Measurements from ENCODE around the gene IGLL1.
"Not testable (repeated sequence)": the region's sequence is repeated elsewhere in the genome, so short reads cannot be mapped to it uniquely, and the experiment has no call there.

The IGLL1 gene

GRCh38 chr22:23579870-23580575 is at the start of gene IGLL1:
Gene IGLL1 (minus strand): TSS chr22:23580290. CDS start chr22:23580190, 100 bp downstream.
- DNase-seq: no peak

DNA sequence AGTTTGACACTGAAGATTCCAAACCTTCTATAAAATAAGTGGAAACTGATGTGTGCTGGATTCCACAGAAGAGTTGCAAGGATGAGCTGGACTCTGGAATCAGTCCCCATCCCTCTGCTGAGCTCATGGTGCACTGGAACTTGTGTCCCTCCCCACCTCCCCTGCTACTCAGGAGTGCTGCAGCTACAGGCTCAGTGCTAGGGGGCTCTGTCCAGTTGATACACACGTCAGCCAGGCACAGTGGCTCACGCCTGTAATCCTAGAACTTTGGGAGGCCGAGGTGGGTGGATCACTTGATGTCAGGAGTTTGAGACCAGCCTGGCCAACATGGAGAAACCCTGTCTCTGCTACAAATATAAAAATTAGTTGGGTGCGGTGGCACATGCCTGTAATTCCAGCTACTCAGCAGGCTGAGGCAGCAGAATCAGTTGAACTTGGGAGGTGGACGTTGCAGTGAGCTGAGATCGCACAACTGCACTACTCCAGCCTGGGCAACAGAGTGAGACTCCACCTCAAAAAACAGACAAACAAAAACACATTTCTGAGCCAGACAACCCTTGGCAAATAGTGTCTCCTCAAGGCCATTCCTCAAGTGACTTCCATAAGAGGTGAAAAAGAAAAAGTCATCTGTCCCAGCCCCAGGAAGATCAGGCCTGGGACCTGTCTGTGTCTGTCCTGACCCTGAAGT is 48.1 kb upstream of the IGLL1 start:
- not testable (repeated sequence) for DNase-seq

GRCh38 chr22:23627401-23628055 is 47.4 kb upstream of the IGLL1 start:
- DNase-seq: not testable (repeated sequence)

GRCh38 chr22:23626286-23626975 is 46.3 kb upstream of the IGLL1 start:
- DNase-seq: no peak

GRCh38 chr22:23622634-23623033 is 42.5 kb upstream of the IGLL1 start:
- DNase-seq: no peak

GRCh38 chr22:23621916-23622315 is 41.8 kb upstream of the IGLL1 start:
- not testable (repeated sequence) for DNase-seq

GRCh38 chr22:23621082-23621780 is 41.1 kb upstream of the IGLL1 start:
- no peak for DNase-seq

- DNase-seq: no peak
These were observed 33.3 kb upstream of the IGLL1 start for GRCh38 chr22:23613193-23613972.

- DNase-seq: no peak
These were observed 30.1 kb upstream of the IGLL1 start for GRCh38 chr22:23609983-23610781.

- no peak for DNase-seq
These were observed 28.5 kb upstream of the IGLL1 start for GRCh38 chr22:23608583-23608982.

DNA sequence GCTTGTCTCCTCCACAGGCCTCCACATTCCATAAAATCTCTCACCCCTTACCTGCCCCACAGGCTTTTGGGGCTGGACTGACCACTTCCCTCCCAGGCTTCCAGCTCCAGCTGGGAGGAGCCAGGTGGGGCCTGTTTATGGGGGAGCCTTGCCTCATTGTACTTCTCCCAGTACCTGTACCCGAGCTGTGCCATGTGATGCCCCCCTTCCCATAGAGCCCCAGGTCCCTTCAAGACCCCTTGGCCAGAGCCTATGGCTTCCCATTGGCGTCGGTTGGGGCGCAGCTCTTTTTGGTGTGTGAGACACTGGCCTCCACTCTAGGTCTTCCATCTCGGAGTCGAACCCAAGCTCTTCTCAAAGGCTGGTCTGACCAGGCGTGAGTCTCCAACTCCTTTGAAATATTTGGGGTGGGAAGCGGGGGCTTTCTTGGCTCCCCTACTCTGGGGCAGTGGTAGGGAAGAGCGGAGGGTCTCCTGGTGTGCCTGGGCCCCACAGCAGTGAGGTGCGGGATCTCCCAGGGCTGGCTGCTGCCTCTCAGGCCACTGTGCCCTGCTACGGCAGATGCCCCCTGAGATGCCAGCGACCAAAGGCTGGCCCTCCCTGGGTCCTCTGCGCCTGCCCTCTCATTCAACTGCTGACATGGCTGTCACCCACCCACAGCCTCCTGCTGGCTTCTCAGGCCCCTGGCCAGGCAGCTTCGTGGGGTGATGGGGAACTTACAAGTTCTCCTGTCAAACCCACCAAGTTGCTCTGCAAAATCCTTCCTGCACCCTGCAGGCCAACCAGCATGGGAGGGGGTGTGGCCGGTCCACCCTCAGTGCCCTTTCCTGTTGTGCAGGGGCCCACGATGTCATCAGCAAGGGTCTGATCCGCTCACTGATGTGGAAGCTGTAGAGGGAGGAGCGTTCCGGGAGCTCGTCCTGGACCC is 26.4 kb upstream of the IGLL1 start:
- no peak for DNase-seq

GRCh38 chr22:23604939-23605712 is 25.0 kb upstream of the IGLL1 start:
- DNase-seq: no peak

GRCh38 chr22:23603266-23603665 is 23.2 kb upstream of the IGLL1 start:
- no peak for DNase-seq

DNA sequence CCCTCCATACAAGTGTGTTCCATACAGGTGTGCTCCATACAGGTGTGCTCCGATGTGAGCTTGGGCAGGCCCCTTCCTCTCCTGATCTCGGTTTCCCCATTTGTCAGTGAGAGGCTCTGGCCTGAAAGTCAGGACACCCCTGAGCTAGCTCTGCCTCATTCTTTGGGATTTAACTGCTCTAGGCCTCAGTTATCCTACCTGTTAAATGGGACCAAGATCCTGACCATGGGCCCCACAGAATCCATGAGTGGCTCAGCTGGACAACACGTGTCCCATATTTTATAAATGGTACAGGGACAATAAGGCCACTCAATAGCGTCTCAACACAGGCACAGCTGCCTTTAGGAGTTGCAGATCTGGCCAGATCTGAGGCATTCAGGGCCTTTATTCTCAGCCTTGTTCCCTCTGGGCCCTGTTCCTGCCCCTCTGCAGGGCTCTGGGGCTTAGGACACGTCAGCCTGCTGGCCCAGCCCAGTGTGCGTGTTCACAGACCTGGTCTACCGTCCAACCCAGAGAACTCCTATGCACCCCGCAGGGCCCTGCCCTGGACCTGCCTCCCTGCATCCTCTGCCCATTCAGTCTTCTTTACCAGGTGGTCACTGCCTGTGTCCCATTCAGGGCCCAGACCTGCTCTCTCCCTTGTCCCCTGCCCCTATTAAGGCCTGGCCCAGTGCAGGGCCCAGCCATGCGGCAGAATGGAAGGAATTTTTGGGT is 18.9 kb upstream of the IGLL1 start:
- no peak for DNase-seq

DNA sequence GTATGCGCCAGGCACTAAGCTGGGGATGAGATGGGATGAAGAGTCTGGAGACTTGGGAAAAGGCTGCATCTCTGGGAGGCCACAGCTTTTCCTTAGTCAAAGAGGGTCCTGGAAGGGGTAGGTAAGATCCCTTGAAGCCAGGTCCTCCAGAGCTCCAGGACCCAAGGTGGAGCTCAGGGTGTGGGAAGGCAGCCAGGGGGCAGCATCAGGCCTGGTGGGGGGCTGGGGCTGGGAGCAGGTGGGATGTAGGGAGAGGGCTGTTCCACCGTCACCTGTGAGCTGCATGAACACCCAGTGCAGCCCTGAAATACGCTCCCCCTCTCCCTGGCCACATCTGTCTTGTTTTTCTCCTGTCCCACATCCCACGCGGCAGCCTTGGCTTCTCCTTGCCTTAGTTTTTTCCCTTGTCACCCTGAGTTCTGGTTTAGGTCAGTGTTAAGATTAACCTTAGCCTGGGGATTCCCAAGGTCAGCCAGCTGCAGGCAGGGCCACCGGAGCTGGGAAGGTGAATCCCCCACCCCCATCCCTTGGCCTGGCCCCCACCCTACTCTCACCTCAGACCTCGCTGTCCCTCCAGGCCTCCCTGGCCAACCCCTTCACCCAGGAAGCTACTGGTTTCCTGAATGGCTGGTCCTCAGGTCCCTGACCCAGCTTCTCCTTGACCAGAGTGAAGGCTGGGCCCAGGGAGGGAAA is 17.6 kb upstream of the IGLL1 start:
- DNase-seq: not testable (repeated sequence)

DNA sequence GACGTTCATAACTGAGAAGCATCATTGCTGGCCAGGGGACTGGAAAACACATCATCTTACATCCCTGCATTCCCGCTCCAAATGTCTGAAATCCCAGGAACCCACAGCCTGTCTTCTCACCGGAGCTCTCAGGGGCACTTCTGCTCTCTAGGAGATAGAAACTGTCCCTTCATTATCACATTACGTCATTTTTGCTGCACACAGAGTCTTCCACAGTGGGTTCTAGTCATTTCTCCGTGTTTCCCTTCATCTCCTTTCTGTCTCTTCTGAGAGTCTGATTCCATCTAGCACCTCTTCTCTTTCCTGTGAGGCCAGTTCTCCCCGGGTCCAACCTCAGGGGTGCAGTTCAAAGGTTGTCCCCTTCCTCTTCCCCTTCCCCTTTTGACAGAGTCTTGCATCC is 15.8 kb upstream of the IGLL1 start:
- DNase-seq: not testable (repeated sequence)

DNA sequence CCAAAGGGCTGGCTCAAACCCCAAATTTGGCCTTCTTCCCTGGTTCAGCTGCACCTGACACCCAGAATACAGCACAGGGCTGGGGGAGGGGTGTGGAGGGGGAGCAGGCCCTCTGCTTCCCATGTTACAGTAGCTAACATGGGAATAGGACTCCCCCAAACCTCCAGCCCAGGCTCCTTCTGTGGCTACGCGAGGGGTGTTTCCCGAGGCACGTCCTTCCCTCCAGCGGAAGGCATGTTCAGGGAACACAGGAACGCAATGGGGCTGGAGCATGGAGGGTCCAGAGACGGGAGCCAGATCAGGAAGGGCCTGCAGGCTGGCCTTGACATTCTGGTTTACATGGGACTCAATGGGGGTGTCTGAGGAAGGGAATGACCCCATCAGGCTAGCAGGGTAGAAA is 11.8 kb upstream of the IGLL1 start:
- DNase-seq: no peak

Data from DMS 273 treated with DMSO at 0.1 percent for 48 hours (cell line).